NB4 (cell line): ENCODE measurements around the gene HS3ST3A1.

Experiments
- POLR2A ChIP-seq: IDR thresholded peaks from 2 replicates; pipeline ENCODE4 v1.6.1; 2011; ENCODE audit warnings: mild to moderate bottlenecking; ENCODE audit not compliant: insufficient read length; ENCODE audit errors: extremely low read depth
- TF ChIP-seq, protein P1 (sequence below): IDR thresholded peaks from one replicate; pipeline ENCODE4 v1.5.1; 2012; ENCODE audit warnings: low read depth, low read length
- TF ChIP-seq, protein P2 (sequence below): IDR thresholded peaks from 2 replicates; pipeline ENCODE4 v1.6.1; 2011; ENCODE audit warnings: low read depth, low read length

DNA sequence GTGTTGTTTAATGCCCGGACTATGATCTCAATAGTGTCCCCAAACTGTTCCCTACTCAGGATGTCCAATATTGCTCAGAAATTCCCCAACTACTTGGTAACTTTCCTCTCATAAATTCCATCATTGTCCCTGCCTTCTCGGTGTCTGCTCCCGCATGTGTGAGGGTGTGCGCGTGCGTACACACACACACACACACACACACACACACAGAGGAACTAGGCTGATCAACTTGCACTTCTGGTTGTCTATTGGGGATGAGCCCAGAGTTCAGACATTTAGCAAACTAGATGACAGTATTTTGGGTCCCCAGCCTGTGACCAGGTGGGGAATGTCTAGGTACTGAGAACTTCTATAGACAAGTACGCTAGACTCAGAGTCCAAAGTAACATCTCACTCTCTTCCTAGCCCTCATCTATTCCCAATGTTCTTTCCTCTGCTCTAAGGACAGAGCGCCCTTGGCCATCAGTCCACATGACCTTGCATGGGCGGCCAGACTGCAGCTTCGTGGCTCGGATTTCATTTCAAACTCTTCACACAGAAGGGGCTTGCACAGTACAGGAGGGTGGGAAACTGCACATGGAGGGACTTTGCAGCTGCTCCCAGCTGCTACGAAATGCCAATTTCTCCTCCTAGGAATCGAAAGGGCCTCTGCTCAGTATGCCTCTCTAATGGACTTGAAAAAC lies 5.3 kb downstream of the HS3ST3A1 start:
- TF ChIP-seq, protein P1, sequence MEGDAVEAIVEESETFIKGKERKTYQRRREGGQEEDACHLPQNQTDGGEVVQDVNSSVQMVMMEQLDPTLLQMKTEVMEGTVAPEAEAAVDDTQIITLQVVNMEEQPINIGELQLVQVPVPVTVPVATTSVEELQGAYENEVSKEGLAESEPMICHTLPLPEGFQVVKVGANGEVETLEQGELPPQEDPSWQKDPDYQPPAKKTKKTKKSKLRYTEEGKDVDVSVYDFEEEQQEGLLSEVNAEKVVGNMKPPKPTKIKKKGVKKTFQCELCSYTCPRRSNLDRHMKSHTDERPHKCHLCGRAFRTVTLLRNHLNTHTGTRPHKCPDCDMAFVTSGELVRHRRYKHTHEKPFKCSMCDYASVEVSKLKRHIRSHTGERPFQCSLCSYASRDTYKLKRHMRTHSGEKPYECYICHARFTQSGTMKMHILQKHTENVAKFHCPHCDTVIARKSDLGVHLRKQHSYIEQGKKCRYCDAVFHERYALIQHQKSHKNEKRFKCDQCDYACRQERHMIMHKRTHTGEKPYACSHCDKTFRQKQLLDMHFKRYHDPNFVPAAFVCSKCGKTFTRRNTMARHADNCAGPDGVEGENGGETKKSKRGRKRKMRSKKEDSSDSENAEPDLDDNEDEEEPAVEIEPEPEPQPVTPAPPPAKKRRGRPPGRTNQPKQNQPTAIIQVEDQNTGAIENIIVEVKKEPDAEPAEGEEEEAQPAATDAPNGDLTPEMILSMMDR: no peak
- no peak for TF ChIP-seq POLR2A
- TF ChIP-seq, protein P2, sequence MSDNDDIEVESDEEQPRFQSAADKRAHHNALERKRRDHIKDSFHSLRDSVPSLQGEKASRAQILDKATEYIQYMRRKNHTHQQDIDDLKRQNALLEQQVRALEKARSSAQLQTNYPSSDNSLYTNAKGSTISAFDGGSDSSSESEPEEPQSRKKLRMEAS: no peak
